T47D (cell line): ENCODE measurements around the gene TMEM258.

Experiments
- DNase-seq, 2 experiments: peaks; one replicate each; pipeline versions ENCODE4 v3.0.0 to v3.0.0-alpha.2; 2011 to 2012; ENCODE audit warnings: low read depth in 1 of 2, low spot score in 1 of 2
- JUND ChIP-seq: IDR thresholded peaks from 2 replicates; pipeline ENCODE4 v1.6.1; 2012; ENCODE audit warnings: low read depth
- in situ Hi-C: cut with HindIII; loops from 2 replicates; pipeline ENCODE4 v1.10.0; 2016; ENCODE audit warnings: low sequenced_read_pairs, low pct_unique_long_range_greater_than_20kb

Gene TMEM258

DNA sequence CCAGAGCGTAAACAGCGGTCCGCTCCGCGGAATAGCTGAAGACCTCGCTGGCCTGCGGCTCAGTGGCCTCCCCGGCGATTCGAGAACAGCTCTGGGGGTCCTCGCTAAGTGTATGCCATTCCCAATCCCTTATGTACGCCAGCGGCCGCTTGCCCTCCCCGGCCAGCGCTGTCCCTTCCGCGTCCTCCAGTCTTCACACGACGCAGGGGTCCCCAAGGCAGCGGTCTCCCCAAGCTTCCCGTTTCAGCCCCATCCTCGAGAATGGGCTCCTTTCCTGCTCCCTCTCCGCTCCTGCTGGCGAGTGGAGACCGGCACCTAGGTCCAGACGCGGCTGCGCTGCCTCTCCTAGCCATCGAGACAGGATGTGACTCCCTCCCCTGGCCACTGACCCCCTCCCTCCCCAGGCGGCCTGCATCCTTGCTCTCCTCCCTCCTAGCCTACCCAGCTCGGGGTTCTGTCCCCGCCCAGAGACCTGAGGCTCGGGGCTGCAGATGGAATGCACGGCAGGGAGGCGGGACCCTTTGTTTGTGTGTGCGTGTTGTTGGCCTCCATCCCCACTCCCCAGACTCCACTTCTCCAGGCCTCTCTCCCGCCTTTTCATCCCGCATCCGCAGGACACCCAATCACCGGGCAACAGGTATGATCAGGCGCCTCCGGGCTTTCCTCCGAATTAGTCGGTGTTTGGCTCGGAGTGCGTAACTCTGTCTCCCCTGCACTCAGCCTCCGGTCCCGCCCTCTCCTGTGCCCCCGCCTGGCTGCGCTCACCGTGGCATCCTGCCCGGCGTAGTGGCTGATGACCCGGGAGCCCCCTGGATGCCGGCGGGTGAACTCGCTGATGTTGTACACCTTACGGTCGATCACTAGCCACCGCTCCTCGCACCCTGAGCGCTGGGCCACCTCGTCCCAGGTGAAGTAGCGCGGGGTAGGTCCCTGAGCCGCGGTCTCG lies 23.7 kb upstream of the TMEM258 start:
- TF ChIP-seq JUND = no peak
- in situ Hi-C loops = no loop called here
- peak; percentile 79 to 82 for DNase-seq

DNA sequence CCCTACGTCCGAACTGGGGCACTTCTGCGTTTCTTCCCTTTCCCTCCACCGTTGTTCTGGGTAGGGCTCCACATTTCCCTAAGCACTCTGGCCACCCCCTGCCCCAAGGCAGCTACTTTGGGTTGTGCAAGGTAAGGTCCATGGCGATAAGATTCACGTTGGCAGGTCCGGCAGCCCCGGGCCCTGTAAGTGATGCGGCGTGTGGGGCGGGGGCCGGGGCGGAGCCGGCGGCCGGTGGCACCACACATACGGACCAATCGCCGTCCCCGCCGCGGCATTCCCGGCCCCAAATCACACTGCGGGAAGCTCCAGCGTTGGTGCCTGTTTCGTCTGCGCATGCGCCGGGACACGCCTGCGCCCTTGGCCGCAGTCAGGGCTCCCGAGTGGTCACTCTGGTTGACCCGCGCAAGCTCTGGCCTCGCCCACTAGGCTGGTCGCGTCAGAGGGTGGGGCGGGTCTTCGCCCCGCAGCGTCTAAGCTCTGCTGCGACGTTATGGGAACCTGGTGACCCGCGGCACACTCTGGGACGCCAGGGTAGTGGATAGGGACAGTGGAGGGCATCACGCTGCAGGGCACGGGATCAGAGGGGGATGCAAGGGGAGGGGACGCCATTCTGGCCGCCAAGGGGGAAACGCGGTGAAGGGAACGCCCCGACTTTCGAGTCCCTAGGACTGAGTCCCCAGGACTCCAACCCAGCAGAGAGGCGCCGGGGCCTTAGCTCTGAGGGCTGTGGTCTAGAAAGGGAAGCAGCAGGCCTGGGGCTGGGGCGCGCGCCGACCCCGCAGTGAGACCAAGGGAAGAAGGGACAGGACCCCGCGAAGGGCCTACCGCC lies 22.8 kb upstream of the TMEM258 start:
- TF ChIP-seq JUND = no peak
- peak; percentile 97 to 98 for DNase-seq
- in situ Hi-C loops = no loop called here

DNA sequence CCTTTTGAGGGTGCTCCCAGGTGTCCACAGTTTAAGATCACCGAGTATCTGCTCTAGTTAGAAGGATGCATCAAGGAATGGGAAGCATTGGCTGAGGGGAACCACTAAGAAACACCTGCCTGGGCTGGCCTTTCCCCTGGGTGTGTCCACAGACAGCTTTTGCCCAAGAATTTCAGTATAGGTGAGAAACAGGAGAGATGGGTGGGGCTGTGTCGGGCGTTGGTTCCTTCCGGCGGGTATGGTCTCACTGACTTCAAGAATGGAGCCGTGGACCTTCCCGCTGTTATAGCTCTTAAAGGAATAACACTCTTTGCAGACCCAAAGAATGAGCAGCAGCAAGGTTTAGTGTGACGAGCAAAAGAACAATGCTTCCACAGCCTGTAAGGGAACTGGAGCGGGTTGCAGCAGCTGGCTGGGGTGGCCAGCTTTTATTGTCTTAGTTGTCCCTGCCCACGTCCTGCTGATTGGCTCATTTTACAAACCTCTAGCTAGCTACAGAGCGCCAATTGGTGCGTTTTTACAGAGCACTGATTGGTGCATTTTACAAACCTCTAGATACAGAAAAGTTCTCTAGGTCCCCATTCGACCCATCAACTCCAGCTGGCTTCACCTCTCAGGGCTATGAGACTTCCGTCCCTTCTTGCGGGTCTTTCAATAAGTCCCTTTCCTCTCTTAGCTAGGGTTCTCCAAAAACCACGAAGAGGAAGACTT lies 22.0 kb upstream of the TMEM258 start:
- peak in 1 of 2 experiments; percentile 63 for DNase-seq
- TF ChIP-seq JUND = no peak
- in situ Hi-C loops = no loop called here

- in situ Hi-C loops = no loop called here
- no peak for DNase-seq
- no peak for TF ChIP-seq JUND
Measured at GRCh38 chr11:61812736-61813411, 20.5 kb upstream of the TMEM258 start.

- TF ChIP-seq JUND = no peak
- no peak for DNase-seq
- in situ Hi-C loops = no loop called here
Measured at GRCh38 chr11:61811831-61812230, 19.4 kb upstream of the TMEM258 start.

GRCh38 chr11:61810671-61811175 lies 18.3 kb upstream of the TMEM258 start:
- no peak for DNase-seq
- in situ Hi-C loops = no loop called here
- TF ChIP-seq JUND = no peak

DNA sequence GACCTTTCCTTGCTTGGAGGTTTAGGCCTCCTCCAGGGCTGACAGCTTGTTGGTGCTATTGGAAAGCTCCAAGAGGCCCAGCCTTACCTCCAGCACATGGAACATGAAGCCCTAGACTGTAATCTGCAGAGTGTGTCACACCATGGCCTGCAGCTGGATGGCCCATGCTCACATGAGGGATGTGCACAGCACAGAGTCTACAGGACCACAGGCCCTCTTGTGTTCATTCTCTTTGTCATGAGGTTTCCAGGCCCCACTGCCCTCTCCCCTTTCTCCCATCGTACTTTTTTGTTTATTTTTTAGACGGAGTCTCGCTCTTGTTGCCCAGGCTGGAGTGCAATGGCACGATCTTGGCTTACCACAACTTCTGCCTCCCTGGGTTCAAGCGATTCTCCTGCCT lies 14.4 kb upstream of the TMEM258 start:
- in situ Hi-C loops = no loop called here
- no peak for TF ChIP-seq JUND
- no peak for DNase-seq

DNA sequence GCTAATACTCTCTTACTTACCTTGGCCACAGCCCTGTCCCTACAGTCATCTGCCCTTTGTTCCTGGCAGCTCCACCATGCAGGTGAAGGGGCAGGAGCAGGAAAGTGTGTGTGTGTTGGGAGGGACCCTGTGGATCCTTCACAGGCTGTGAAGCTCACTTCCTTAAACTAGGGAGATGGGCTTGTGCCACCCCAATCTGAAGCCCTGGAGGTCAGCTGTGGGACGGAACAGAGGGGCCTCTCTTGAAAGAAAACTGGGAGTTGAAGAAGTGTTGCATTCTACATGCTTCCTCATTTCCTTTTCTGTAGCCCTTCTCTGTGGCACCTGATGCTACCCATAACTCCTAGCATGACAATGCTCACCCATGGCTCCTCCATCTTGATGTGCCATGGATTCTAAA lies 12.7 kb upstream of the TMEM258 start:
- in situ Hi-C loops = no loop called here
- no peak for TF ChIP-seq JUND
- DNase-seq = no peak

DNA sequence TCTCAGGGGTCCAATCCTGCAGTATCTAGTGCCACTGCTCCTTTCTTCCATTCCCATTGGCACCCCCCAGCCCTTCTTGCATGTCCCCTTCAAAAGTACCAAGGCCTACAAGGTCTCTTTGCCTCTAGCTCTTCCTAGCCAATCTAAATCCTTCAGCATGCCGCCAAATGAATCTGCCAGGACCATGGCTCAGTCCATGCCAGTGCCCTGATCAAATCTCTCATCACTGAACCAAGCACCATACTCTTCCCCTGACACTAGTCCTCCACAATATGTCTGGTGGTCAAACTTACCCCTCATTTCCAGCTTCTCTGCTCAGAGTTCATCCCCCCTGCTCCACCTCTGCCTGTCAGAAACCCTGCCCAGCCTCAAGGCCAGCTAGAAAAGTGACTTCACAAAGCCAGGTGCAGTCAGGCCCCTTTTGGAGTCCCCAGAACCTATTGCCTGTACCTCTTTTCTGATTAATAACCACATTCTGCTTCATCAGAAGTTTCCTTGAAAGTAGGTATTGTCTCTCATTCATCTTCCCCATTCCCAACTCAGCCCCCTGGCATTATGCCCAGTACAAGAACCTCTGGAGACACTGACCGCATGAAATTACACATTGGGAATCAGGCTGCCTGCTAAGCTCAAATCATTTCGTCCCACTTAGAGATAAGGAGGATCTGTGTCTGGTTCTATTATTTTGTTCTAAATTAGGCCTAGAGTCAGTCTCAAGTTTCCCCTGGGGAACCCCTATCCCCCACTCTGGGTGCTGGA lies 11.7 kb upstream of the TMEM258 start:
- TF ChIP-seq JUND = no peak
- DNase-seq = no peak
- in situ Hi-C loops = no loop called here

- TF ChIP-seq JUND = no peak
- DNase-seq = no peak
- in situ Hi-C loops = no loop called here
Measured at GRCh38 chr11:61802605-61803004, 10.2 kb upstream of the TMEM258 start.
